Vagina (tissue), 2 donors: ENCODE data around the gene CCM2. TPM values are rescaled to one million over a fixed set of nuclear protein-coding genes. Genes with fewer than 3 reads are reported as not detected.

Experiments
- DNase-seq, 2 donors: peaks; one replicate each; pipeline ENCODE4 v3.0.0-alpha.2; 2017; ENCODE audit errors: extremely low spot score in 2 of 2
- H3K27ac ChIP-seq: fragments of 200-600 bp; sonication (generic); one replicate; pipeline ENCODE4 v1.5.1; 2019
- H3K27me3 ChIP-seq: fragments of 200-600 bp; sonication (generic); one replicate; pipeline ENCODE4 v1.5.1; 2019
- H3K36me3 ChIP-seq, 2 donors: fragments of 200-600 bp; sonication (generic); one replicate each; pipeline ENCODE4 v1.5.1; 2017 to 2019
- H3K4me1 ChIP-seq: fragments of 200-600 bp; sonication (generic); one replicate; pipeline ENCODE4 v1.5.1; 2019
- H3K4me3 ChIP-seq, 2 donors: fragments of 200-600 bp; sonication (generic); 1 replicate in 1 of 2; 2 replicates in 1 of 2; pipeline ENCODE4 v1.5.1; 2016 to 2019
- H3K9me3 ChIP-seq: fragments of 200-600 bp; sonication (generic); one replicate; pipeline ENCODE4 v1.5.1; 2019
- CTCF ChIP-seq, 3 experiments: fragments of 450-650 bp in 2 of 3; fragments of 200-600 bp in 1 of 3; sonication (generic) in 1 of 3; IDR thresholded peaks; one replicate each; pipeline ENCODE4 v1.5.1; 2017 to 2019; ENCODE audit warnings: antibody characterized with exemption in 3 of 3, mild to moderate bottlenecking in 2 of 3, moderate library complexity in 2 of 3
- POLR2A ChIP-seq, 2 donors: fragments of 450-650 bp; IDR thresholded peaks; one replicate each; pipeline ENCODE4 v1.6.1; 2017; ENCODE audit warnings: antibody characterized with exemption in 2 of 2, mild to moderate bottlenecking in 2 of 2, moderate library complexity in 2 of 2
- POLR2AphosphoS5 ChIP-seq, 2 donors: sonication (generic); formaldehyde crosslinking; IDR thresholded peaks; one replicate each; pipeline ENCODE4 v1.9.0; 2017; ENCODE audit warnings: antibody characterized with exemption in 2 of 2, mild to moderate bottlenecking in 2 of 2, low read depth in 1 of 2; ENCODE audit not compliant: insufficient read depth in 1 of 2
- intact Hi-C: fragments of 100-400 bp; cut with DNase I; formaldehyde crosslinking; loops from one replicate; pipeline ENCODE4 v1.15.1; 2023
- total RNA-seq: library from RNA; depleted of rRNA; stranded (reverse); fragments of >200 nt; gene quantifications from one replicate; pipeline ENCODE4 v1.2.3, GENCODE V29; 2016

The CCM2 gene
- total RNA-seq, 1 donor from 2014 or later: 44.2 TPM

- DNase-seq: no peak
- intact Hi-C loops: loop anchor here (5.0 kb wide), 1 partner anchor 100 kb away; no protein-coding TSS in a partner anchor
- Histone ChIP-seq H3K9me3 (no peaks in the 10 kb centered on the region), H3K4me3 (no peak overlapping the region), H3K27ac (peak overlapping the region; percentile 92), H3K27me3 (no peaks in the 10 kb centered on the region), H3K4me1 (peaks cover 30% of the 10 kb centered on the region), H3K36me3 (no peaks in the 10 kb centered on the region)
- no peak for TF ChIP-seq POLR2A (IDR thresholded peaks at IDR 0.05)
- no peak for TF ChIP-seq CTCF (IDR thresholded peaks at IDR 0.05)
- no peak for TF ChIP-seq POLR2AphosphoS5 (IDR thresholded peaks at IDR 0.05; ENCODE audit: insufficient read depth in 1 of 2, low read depth in 1 of 2)
These were observed 1.8 kb downstream of the CCM2 start for GRCh38 chr7:45001826-45002225.

GRCh38 chr7:45003789-45004188, 3.8 kb downstream of the CCM2 start:
- peaks cover 30% of the 10 kb centered on the region for H3K4me1 ChIP-seq
- no peaks in the 10 kb centered on the region for H3K27me3 ChIP-seq
- intact Hi-C loops: loop anchor here (5.0 kb wide), 1 partner anchor 99 kb away; no protein-coding TSS in a partner anchor
- H3K9me3 ChIP-seq: no peaks in the 10 kb centered on the region
- H3K36me3 ChIP-seq: no peaks in the 10 kb centered on the region
- no peak overlapping the region for H3K4me3 ChIP-seq
- no peak overlapping the region for H3K27ac ChIP-seq
- DNase-seq: no peak
- TF ChIP-seq POLR2AphosphoS5 (IDR thresholded peaks at IDR 0.05; ENCODE audit: insufficient read depth in 1 of 2, low read depth in 1 of 2) (no peak), POLR2A (IDR thresholded peaks at IDR 0.05) (no peak), CTCF (IDR thresholded peaks at IDR 0.05) (no peak)

GRCh38 chr7:45007106-45007505, 7.1 kb downstream of the CCM2 start:
- intact Hi-C loops: no loop called here
- DNase-seq: no peak
- no peak for TF ChIP-seq CTCF (IDR thresholded peaks at IDR 0.05)
- no peak for TF ChIP-seq POLR2AphosphoS5 (IDR thresholded peaks at IDR 0.05; ENCODE audit: insufficient read depth in 1 of 2, low read depth in 1 of 2)
- TF ChIP-seq POLR2A (IDR thresholded peaks at IDR 0.05): no peak

GRCh38 chr7:45007571-45008328, 7.7 kb downstream of the CCM2 start:
- DNase-seq: no peak
- Histone ChIP-seq H3K27ac (no peak overlapping the region), H3K4me1 (peaks cover 13% of the 10 kb centered on the region), H3K27me3 (no peaks in the 10 kb centered on the region), H3K9me3 (no peaks in the 10 kb centered on the region), H3K4me3 (no peak overlapping the region), H3K36me3 (no peaks in the 10 kb centered on the region)
- intact Hi-C loops: no loop called here
- TF ChIP-seq CTCF (IDR thresholded peaks at IDR 0.05): no peak
- TF ChIP-seq POLR2A (IDR thresholded peaks at IDR 0.05): no peak
- no peak for TF ChIP-seq POLR2AphosphoS5 (IDR thresholded peaks at IDR 0.05; ENCODE audit: insufficient read depth in 1 of 2, low read depth in 1 of 2)

More at GRCh38 chr7:45007106-45007505, 7.1 kb downstream of the CCM2 start:
- Histone ChIP-seq H3K9me3 (no peaks in the 10 kb centered on the region), H3K4me1 (peaks cover 19% of the 10 kb centered on the region), H3K27me3 (no peaks in the 10 kb centered on the region), H3K4me3 (no peak overlapping the region), H3K27ac (no peak overlapping the region), H3K36me3 (no peaks in the 10 kb centered on the region)

GRCh38 chr7:45013465-45013967, 13.5 kb downstream of the CCM2 start:
- Histone ChIP-seq H3K9me3 (no peaks in the 10 kb centered on the region), H3K4me3 (no peak overlapping the region), H3K27ac (no peak overlapping the region), H3K27me3 (no peaks in the 10 kb centered on the region), H3K4me1 (peaks cover 16% of the 10 kb centered on the region), H3K36me3 (no peaks in the 10 kb centered on the region)
- DNase-seq: no peak
- intact Hi-C loops: no loop called here
- no peak for TF ChIP-seq POLR2A (IDR thresholded peaks at IDR 0.05)
- TF ChIP-seq POLR2AphosphoS5 (IDR thresholded peaks at IDR 0.05; ENCODE audit: insufficient read depth in 1 of 2, low read depth in 1 of 2): no peak
- TF ChIP-seq CTCF (IDR thresholded peaks at IDR 0.05): no peak
